ENCODE data around the gene C2orf69.
A peak's percentile ranks its signal among the peaks of the same experiment; 100 is the strongest.

The C2orf69 gene

GRCh38 chr2:199914372-199914958, 3.4 kb downstream of the C2orf69 start:
- DNase-seq (ENCODE audit: low read depth in 1 of 2, low spot score in 1 of 2) = no peak

DNA sequence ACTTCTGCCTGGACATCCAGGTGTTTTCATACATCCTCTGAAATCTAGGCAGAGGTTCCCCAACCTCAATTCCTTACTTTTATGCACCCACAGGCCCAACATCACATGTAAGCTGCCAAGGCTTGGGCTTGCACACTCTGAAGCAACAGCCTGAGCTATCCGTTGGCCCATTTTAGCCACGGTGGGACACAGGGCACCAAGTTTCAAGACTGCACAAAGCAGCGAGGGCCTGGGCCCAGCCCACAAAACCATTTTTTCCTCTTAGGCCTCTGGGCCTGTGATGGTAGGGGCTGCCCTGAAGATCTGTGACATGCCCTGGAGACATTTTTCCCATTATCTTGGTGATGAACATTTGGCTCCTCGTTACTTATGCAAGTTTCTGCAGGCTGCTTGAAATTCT, 5.9 kb downstream of the C2orf69 start:
- DNase-seq (ENCODE audit: low read depth in 1 of 2, low spot score in 1 of 2) = no peak

DNA sequence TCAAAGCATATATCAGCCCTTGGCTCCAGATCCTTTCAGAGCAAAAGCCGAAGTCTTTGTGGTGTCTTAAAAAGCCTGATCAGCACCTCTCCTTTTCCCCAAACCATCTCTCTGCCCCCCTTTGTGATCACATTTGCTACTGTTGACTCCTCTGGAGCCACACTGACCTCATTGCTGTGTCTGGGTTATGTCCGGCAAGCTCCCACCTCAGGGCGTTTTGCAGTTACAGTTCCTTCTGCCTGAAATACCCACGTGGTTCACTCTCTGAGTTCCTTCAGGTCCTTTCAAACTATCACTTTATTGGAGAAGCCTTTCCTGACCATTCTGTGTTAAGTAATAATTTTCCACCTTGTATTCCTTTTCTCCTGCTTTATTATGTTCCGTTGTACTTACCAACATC, 11.8 kb downstream of the C2orf69 start:
- no peak for DNase-seq (ENCODE audit: low read depth in 1 of 2, low spot score in 1 of 2)

DNA sequence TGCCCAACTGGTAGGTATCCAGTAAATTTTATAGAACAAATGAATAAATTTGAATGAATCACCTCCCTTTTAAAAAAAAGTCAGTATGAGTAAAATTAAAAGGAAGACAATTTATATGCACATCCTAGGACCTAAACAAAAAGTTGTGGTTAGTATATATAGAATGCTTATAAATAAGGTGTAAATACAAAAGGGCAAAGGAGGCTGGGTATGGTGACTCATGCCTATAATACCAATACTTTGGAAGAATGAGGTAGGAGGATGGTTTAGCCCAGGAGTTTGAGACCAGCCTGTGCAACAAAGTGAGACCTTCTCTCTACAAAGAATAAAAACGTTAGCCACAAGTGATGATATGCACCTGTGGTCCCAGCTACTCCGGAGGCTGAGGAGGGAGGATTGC, 12.8 kb downstream of the C2orf69 start:
- no peak for DNase-seq (ENCODE audit: low read depth in 1 of 2, low spot score in 1 of 2)

- DNase-seq (ENCODE audit: low read depth in 1 of 2, low spot score in 1 of 2) = no peak
Measured at GRCh38 chr2:199926806-199927205, 15.7 kb downstream of the C2orf69 start.

DNA sequence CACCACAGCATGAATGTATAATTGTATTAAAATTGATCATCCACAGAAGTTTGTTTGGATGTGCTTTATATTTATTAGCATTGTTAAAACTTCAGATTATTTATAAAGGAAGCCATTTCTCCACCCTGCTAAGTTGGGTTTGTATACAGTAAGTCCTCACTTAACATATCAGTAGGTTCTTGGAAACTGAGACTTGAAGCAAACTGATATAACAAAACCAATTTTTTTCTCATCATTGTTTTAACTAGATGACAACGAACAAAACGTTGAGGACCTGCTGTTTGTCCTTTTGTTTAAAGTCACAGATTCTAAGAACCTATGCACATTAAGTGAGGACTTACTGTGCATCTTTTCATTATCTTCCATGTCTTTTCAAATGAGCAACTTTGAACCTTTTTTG, 17.1 kb downstream of the C2orf69 start:
- DNase-seq (ENCODE audit: low read depth in 1 of 2, low spot score in 1 of 2) = no peak

- no peak for DNase-seq (ENCODE audit: low read depth in 1 of 2, low spot score in 1 of 2)
Measured at GRCh38 chr2:199928626-199929025, 17.5 kb downstream of the C2orf69 start.

DNA sequence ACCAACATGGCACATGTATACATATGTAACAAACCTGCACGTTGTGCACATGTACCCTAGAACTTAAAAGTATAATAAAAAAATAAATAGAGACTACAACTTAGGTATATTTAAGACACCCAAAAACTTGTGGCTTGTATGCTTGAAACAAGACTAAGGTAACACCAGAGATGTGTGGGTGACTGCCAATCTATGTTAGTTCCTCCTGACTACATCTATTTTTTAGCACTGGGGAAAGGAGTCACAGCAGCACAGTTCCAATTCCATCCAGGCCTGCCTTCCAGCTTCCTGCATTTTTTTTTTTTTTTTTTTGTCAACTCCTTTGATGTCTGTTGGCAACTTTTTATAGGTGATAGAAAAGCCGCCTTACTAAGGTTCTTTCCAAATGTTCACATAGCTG, 18.2 kb downstream of the C2orf69 start:
- DNase-seq (ENCODE audit: low read depth in 1 of 2, low spot score in 1 of 2) = no peak

GRCh38 chr2:199932312-199932855, 21.3 kb downstream of the C2orf69 start:
- DNase-seq (ENCODE audit: low read depth in 1 of 2, low spot score in 1 of 2) = no peak

DNA sequence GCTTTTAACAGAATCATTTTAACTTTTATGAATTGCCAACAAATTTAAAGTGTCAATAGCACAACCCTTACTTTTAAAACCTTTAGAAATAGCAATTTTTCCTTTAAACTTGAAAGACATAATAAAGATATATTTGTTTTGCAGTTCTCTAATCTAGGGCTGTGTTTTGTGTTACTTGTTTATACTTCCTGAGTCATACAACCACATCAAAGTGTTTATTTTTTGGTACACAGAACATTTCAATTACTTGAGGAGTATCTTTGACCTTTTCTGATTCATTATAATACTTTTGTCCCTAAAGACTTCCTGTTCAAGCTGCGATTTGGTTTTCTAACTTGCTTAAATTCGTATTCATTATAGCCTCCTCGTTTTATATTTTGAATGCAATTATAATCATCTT, 22.4 kb downstream of the C2orf69 start:
- no peak for DNase-seq (ENCODE audit: low read depth in 1 of 2, low spot score in 1 of 2)

- DNase-seq (ENCODE audit: low read depth in 1 of 2, low spot score in 1 of 2) = no peak
Measured at GRCh38 chr2:199936554-199936953, 25.5 kb downstream of the C2orf69 start.

- no peak for DNase-seq (ENCODE audit: low read depth in 1 of 2, low spot score in 1 of 2)
Measured at GRCh38 chr2:199940373-199940772, 29.3 kb downstream of the C2orf69 start.

DNA sequence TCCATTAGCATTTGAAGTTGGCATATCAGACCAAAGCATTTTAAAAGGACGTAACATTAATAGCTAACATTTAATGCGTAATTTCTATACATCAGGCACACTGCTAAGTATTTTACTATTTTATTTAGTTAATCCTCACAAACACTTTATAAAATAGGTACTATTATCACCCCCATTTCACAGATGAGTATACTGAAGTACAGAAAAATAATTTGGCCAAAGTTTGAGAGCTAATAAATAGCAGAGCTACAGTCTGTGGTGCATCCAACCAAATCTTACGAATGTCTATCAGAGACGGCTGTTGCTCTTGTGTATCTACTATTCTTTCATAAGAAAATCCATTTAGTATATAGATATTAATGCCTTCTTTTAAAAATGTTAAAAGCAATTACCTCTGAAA, 32.3 kb downstream of the C2orf69 start:
- DNase-seq (ENCODE audit: low read depth in 1 of 2, low spot score in 1 of 2) = no peak

GRCh38 chr2:199946196-199946595, 35.1 kb downstream of the C2orf69 start:
- DNase-seq (ENCODE audit: low read depth in 1 of 2, low spot score in 1 of 2) = no peak

- DNase-seq (ENCODE audit: low read depth in 1 of 2, low spot score in 1 of 2) = no peak
Measured at GRCh38 chr2:199946836-199947235, 35.7 kb downstream of the C2orf69 start.

GRCh38 chr2:199950396-199950795, 39.3 kb downstream of the C2orf69 start:
- no peak for DNase-seq (ENCODE audit: low read depth in 1 of 2, low spot score in 1 of 2)

GRCh38 chr2:199951023-199951422, 39.9 kb downstream of the C2orf69 start:
- no peak for DNase-seq (ENCODE audit: low read depth in 1 of 2, low spot score in 1 of 2)

DNA sequence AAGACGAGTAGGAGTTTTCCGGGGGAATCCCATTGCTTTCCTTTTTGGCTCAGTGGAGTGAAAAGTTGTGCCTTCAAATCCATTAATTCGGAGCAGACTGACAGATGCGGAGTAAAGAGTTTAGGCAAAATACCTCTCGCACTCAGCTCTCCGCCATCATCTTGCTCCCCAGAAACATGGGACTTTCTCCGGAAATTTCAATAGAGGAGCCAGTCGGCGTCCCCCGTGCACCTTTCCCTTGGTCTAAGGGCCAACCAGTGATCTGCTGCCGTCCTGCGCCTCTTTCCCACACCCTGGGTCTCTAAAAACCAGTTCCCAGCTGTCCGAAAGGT, 43.9 kb downstream of the C2orf69 start:
- no peak for DNase-seq (ENCODE audit: low read depth in 1 of 2, low spot score in 1 of 2)

DNA sequence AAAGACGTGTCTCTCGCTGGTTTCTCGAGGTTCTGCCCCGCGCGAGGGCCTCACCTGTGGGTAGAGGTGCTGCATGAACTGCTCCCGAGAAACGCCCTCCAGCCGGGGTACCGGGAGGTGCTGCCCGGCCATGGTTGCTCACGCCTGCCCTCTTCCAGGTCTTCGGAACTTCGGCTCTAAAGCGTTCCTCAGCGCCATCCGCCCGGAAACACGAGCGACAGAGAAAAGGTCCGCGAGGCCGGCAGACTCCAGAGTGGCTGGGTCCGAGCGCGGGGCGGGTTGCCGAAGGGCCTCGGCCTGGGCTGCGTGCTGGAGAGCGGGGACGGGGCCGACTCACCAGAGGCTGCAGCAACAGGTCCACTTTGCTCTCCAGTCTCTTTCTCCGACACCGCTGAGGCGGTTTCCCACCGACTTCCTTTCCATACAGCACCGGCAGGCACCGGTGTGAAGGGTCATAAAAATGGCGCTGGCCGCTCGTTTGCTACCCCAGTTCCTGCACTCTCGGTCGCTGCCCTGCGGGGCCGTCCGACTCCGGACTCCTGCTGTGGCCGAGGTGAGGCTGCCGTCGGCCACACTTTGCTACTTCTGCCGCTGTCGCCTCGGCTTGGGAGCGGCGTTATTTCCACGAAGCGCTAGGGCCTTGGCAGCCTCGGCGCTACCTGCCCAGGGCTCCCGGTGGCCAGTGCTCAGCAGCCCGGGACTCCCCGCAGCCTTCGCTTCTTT, 44.4 kb downstream of the C2orf69 start, which contains the start of the genes MAIP1 and TYW5:
Gene MAIP1, plus strand, starts transcription at position 244 of the 723 bp plus-strand sequence. Its CDS starts 217 bp downstream, at position 461.
Gene TYW5, minus strand, starts transcription at position 153 of the 723 bp plus-strand sequence. Its CDS starts 21 bp downstream, at position 132.
- DNase-seq (ENCODE audit: low read depth in 1 of 2, low spot score in 1 of 2) = peak; percentile 64

- no peak for DNase-seq (ENCODE audit: low read depth in 1 of 2, low spot score in 1 of 2)
Measured at GRCh38 chr2:199956062-199956380, 44.9 kb downstream of the C2orf69 start.

GRCh38 chr2:199958014-199958413, 46.9 kb downstream of the C2orf69 start:
- DNase-seq (ENCODE audit: low read depth in 1 of 2, low spot score in 1 of 2) = no peak

DNA sequence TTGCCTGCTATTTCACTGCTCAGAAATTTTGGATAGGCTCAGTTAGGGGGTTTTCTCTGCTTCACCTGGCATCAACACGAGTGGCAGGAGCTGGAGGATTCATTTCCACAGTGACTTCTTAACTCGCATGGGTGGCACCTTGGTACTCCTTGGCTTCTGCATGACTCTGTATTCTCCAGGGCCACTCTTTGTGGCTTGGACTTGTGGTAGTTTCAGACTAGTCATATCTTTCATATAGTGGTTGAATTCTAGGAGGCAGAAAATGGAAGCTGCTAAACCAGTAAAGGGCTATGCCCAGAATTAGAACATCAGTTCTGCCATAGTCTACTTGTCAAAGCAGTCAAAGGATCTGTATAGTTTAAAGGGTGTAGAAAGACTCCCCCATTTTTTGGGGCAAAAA, 51.1 kb downstream of the C2orf69 start:
- no peak for DNase-seq (ENCODE audit: low read depth in 1 of 2, low spot score in 1 of 2)

GRCh38 chr2:199966405-199966804, 55.3 kb downstream of the C2orf69 start:
- DNase-seq (ENCODE audit: low read depth in 1 of 2, low spot score in 1 of 2) = no peak
